Measurements from ENCODE around the gene ZNF423. TPM values are rescaled to one million over a fixed set of nuclear protein-coding genes. Genes with fewer than 3 reads are reported as not detected.

Gene ZNF423
- total and polyA plus RNA-seq, 2 experiments from 2014 or later: 14.9 to 41.8 TPM

DNA sequence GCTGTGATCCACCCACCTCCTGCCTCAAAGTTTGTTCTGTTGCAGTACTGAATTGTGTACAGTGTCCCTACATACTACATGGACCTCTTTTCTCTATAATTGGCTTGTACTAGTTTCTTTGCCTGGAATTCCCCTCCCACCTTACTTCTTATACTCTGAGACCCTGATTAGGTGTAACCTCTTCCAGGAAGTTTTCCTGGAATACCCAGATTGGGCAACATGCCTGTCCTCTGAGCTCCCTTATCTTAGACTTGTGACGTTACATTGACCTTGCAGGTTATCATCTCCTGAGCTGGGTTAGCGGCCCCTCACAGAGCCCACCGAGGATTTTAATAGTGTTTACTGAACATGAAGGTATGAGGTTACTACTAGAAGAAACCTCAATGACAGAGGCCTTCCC lies 237.0 kb downstream of the ZNF423 start:
- no peak for ATAC-seq
- no peaks in the 10 kb centered on the region for H4K20me1 ChIP-seq (replicated peaks; ENCODE audit: insufficient read depth)
- no peak overlapping the region for H3K4me3 Mint-ChIP-seq
- no peaks in the 10 kb centered on the region for H3K36me3 ChIP-seq (ENCODE audit: insufficient read depth)
- no peak overlapping the region for H3K27ac ChIP-seq (ENCODE audit: low read depth)
- no peaks in the 10 kb centered on the region; the same call in 2 of the 3 replicates for H3K36me3 Mint-ChIP-seq (ENCODE audit: low read depth)
- no peaks in the 10 kb centered on the region for H3F3A ChIP-seq (replicated peaks; ENCODE audit: low read depth)
- no peaks in the 10 kb centered on the region for H3K9me2 ChIP-seq (ENCODE audit: insufficient read depth)
- no peaks in the 10 kb centered on the region for H3K79me2 ChIP-seq (replicated peaks; ENCODE audit: insufficient read depth)
- H3K27ac Mint-ChIP-seq: no peak overlapping the region
- H3K4me1 Mint-ChIP-seq: peaks cover 11% of the 10 kb centered on the region
- H3K27me3 ChIP-seq (ENCODE audit: insufficient read depth): no peaks in the 10 kb centered on the region
- H3K4me2 ChIP-seq: no peak overlapping the region
- no peak for DNase-seq (ENCODE audit: low spot score)
- H3K4me1 ChIP-seq (ENCODE audit: insufficient read depth): peaks cover 4% of the 10 kb centered on the region; the same call in 1 of the 2 replicates
- no peak overlapping the region for H2AFZ ChIP-seq
- TF ChIP-seq ZNF331 (CRISPR knock-in tag; IDR thresholded peaks at IDR 0.05; ENCODE audit: low read depth): no peak
- no peak for TF ChIP-seq CTCF (conservative IDR thresholded peaks at IDR 0.05; ENCODE audit: low read depth in 2 of 2)
- TF ChIP-seq CREB1 (CRISPR knock-in tag; IDR thresholded peaks at IDR 0.05; ENCODE audit: low read depth): no peak
- TF ChIP-seq NANOG (IDR thresholded peaks at IDR 0.05; ENCODE audit: borderline replicate concordance): no peak
- TF ChIP-seq JUNB (IDR thresholded peaks at IDR 0.05; ENCODE audit: unreplicated experiment): no peak
- TF ChIP-seq STAT1 (IDR thresholded peaks at IDR 0.05; ENCODE audit: unreplicated experiment): no peak
- H3K27me3 Mint-ChIP-seq (ENCODE audit: insufficient read depth, low read depth, poor library complexity): peaks cover 7% of the 10 kb centered on the region
- H3K4me3 ChIP-seq: no peak overlapping the region
- no peaks in the 10 kb centered on the region; the same call in 2 of the 3 replicates for H3K9me3 Mint-ChIP-seq

DNA sequence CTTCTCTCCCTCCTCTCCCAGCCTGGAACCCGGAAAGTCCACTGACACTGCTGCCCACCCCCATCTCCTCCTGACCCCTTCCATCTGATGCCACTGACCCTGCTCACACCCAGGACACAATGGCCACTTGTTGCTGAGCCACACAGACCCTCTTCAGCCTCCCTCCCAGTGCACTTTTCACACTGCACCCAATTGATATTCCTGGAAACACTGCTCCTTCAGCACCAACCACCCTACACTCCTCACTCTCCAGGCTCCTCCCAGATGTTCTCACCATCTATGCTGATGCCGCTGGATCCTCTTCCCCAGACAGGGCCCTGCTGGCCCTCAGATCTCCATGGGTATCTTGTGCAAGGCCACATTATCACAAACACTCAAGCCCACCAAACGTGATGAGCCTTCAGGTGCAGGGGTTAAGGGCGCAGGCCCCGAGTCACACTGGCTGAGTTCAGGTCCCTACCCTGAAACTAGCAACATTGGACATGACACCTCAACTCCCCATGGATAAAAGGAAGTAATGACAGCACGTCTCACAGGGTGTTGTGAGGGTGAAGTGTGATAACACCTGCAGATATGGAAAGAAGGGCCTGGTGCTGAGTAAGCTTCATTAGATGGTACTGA lies 238.1 kb downstream of the ZNF423 start:
- H4K20me1 ChIP-seq (replicated peaks; ENCODE audit: insufficient read depth): no peaks in the 10 kb centered on the region
- no peak overlapping the region for H3K27ac ChIP-seq (ENCODE audit: low read depth)
- H3K4me2 ChIP-seq: no peak overlapping the region
- no peaks in the 10 kb centered on the region; the same call in 2 of the 3 replicates for H3K36me3 Mint-ChIP-seq (ENCODE audit: low read depth)
- no peaks in the 10 kb centered on the region for H3K27me3 ChIP-seq (ENCODE audit: insufficient read depth)
- H3K27me3 Mint-ChIP-seq (ENCODE audit: insufficient read depth, low read depth, poor library complexity): peaks cover 7% of the 10 kb centered on the region
- no peaks in the 10 kb centered on the region for H3F3A ChIP-seq (replicated peaks; ENCODE audit: low read depth)
- H3K9me3 Mint-ChIP-seq: no peaks in the 10 kb centered on the region; the same call in 2 of the 3 replicates
- H3K9me2 ChIP-seq (ENCODE audit: insufficient read depth): no peaks in the 10 kb centered on the region
- no peak for DNase-seq (ENCODE audit: low spot score)
- no peak overlapping the region for H3K4me3 Mint-ChIP-seq
- no peak for ATAC-seq
- H3K4me1 Mint-ChIP-seq: peaks cover 11% of the 10 kb centered on the region
- no peaks in the 10 kb centered on the region for H3K36me3 ChIP-seq (ENCODE audit: insufficient read depth)
- no peak overlapping the region for H3K27ac Mint-ChIP-seq
- H2AFZ ChIP-seq: no peak overlapping the region
- no peak overlapping the region for H3K4me3 ChIP-seq
- H3K4me1 ChIP-seq (ENCODE audit: insufficient read depth): peaks cover 4% of the 10 kb centered on the region; the same call in 1 of the 2 replicates
- H3K79me2 ChIP-seq (replicated peaks; ENCODE audit: insufficient read depth): no peaks in the 10 kb centered on the region
- TF ChIP-seq EZH2phosphoT487 (IDR thresholded peaks at IDR 0.05; ENCODE audit: unreplicated experiment): no peak
- no peak for TF ChIP-seq CTCF (conservative IDR thresholded peaks at IDR 0.05; ENCODE audit: low read depth in 2 of 2)
- no peak for TF ChIP-seq STAT1 (IDR thresholded peaks at IDR 0.05; ENCODE audit: unreplicated experiment)
- TF ChIP-seq ZNF462 (CRISPR knock-in tag; IDR thresholded peaks at IDR 0.05): no peak
- TF ChIP-seq JUNB (IDR thresholded peaks at IDR 0.05; ENCODE audit: unreplicated experiment): no peak
- TF ChIP-seq ZNF114 (CRISPR knock-in tag; IDR thresholded peaks at IDR 0.05): no peak
- TF ChIP-seq NANOG (IDR thresholded peaks at IDR 0.05; ENCODE audit: borderline replicate concordance): no peak
- no peak for TF ChIP-seq EZH2 (IDR thresholded peaks at IDR 0.05; ENCODE audit: low read depth, unreplicated experiment)
